ENCODE data around the gene ZNF546. TPM values are rescaled to one million over a fixed set of nuclear protein-coding genes. Genes with fewer than 3 reads are reported as not detected.
"Not testable (repeated sequence)": the region's sequence is repeated elsewhere in the genome, so short reads cannot be mapped to it uniquely, and the experiment has no call there.

Gene ZNF546
- total and polyA plus RNA-seq, 2 donors (not counting 3 experiments of a cell fraction or from before 2014, with no cell fraction given) = 1.0 to 4.3 TPM

DNA sequence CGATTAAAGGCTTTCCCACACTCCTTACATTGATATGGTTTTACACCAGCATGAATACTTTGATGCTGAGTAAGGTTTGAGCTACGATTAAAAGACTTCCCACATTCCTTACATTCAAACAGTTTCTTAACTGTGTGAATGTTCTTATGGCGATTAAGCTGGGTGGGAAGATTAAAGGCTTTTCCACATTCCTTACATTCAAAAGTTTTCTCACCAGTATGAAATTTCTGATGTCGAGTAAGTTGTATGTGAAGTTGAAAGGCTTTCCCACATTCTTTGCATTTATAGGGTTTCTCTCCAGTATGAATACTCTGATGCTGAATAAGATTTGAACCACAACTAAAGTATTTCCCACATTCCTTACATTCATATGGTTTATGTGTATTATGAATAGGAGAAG lies 39.1 kb downstream of the ZNF546 start:
- Histone ChIP-seq H2AFZ (ENCODE audit: low read depth, low read length) (no peak overlapping the region), H3K4me1 (ENCODE audit: control insufficient read depth, extremely low read depth, insufficient read depth, low read length) (no peaks in the 10 kb centered on the region), H3K9ac (replicated peaks; ENCODE audit: extremely low read depth, insufficient read depth, low read length) (no peak overlapping the region), H3K9me3 (replicated peaks; ENCODE audit: control insufficient read depth, insufficient read depth, low read length) (peaks cover 30% of the 10 kb centered on the region), H3K4me3 (replicated peaks in 1 of 3; ENCODE audit: insufficient read depth in 1 of 3, low read depth in 1 of 3, low read length in 3 of 3) (no peak overlapping the region), H3K36me3 (ENCODE audit: control insufficient read depth in 2 of 2, extremely low read depth in 1 of 2, insufficient read depth in 2 of 2, low read length in 2 of 2) (no peaks in the 10 kb centered on the region), H4K20me1 (replicated peaks; ENCODE audit: control insufficient read depth, extremely low read depth, insufficient read depth, low read length) (no peaks in the 10 kb centered on the region), H3K4me2 (ENCODE audit: insufficient read depth, low read length) (no peak overlapping the region), H3K27me3 (ENCODE audit: control insufficient read depth in 2 of 2, insufficient read depth in 2 of 2, low read length in 2 of 2) (no peaks in the 10 kb centered on the region), H3K27ac (ENCODE audit: insufficient read depth, low read depth, low read length) (no peak overlapping the region), H3K79me2 (ENCODE audit: control insufficient read depth, insufficient read depth, low read length) (no peaks in the 10 kb centered on the region), H3K9me1 (replicated peaks; ENCODE audit: control insufficient read depth, extremely low read depth, insufficient read depth, low read length) (no peaks in the 10 kb centered on the region)
- dilution Hi-C loops (cut with MboI; ENCODE audit: extremely low pct_ligation_motif_present, low sequenced_read_pairs) (no loop called here), intact Hi-C loops (cut with micrococcal nuclease) (no loop called here)
- ChIA-PET CTCF (no interaction called here), POLR2A (no interaction called here)
- no TSS peak for BruUV-seq (replicated peaks)
- TF ChIP-seq EZH2 (IDR thresholded peaks at IDR 0.05; ENCODE audit: borderline replicate concordance, low read depth, low read length, severe bottlenecking) (no peak), MYC (IDR thresholded peaks at IDR 0.05; ENCODE audit: low read depth, low read length) (no peak), FOS (IDR thresholded peaks at IDR 0.05; ENCODE audit: borderline replicate concordance, insufficient read depth, low read length) (no peak), POLR2A (IDR thresholded peaks at IDR 0.05; ENCODE audit: low read depth, low read length) (no peak)
- FAIRE-seq = no peak
- DNase-seq (ENCODE audit: low read depth, low spot score) = no peak

DNA sequence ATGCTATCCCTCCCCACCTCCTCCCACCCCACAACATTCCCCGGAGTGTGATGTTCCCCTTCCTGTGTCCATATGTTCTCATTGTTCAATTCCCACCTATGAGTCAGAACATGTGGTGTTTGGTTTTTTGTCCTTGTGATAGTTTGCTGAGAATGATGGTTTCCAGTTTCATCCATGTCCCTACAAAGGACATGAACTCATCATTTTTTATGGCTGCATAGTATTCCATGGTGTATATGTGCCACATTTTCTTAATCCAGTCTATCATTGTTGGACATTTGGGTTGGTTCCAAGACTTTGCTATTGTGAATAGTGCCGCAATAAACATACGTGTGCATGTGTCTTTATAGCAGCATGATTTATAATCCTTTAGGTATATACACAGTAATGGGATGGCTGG lies 41.2 kb downstream of the ZNF546 start:
- FAIRE-seq; intact Hi-C loops (cut with micrococcal nuclease); H3K9me1 ChIP-seq (replicated peaks; ENCODE audit: control insufficient read depth, extremely low read depth, insufficient read depth, low read length); H3K4me2 ChIP-seq (ENCODE audit: insufficient read depth, low read length); H3K79me2 ChIP-seq (ENCODE audit: control insufficient read depth, insufficient read depth, low read length); H3K27ac ChIP-seq (ENCODE audit: insufficient read depth, low read depth, low read length); CTCF ChIA-PET; DNase-seq (ENCODE audit: low read depth, low spot score); H3K9ac ChIP-seq (replicated peaks; ENCODE audit: extremely low read depth, insufficient read depth, low read length); dilution Hi-C loops (cut with MboI; ENCODE audit: extremely low pct_ligation_motif_present, low sequenced_read_pairs); H3K27me3 ChIP-seq (ENCODE audit: control insufficient read depth in 2 of 2, insufficient read depth in 2 of 2, low read length in 2 of 2); H3K4me3 ChIP-seq (replicated peaks in 1 of 3; ENCODE audit: insufficient read depth in 1 of 3, low read depth in 1 of 3, low read length in 3 of 3); H2AFZ ChIP-seq (ENCODE audit: low read depth, low read length); BruUV-seq (replicated peaks); H4K20me1 ChIP-seq (replicated peaks; ENCODE audit: control insufficient read depth, extremely low read depth, insufficient read depth, low read length); H3K4me1 ChIP-seq (ENCODE audit: control insufficient read depth, extremely low read depth, insufficient read depth, low read length); H3K36me3 ChIP-seq (ENCODE audit: control insufficient read depth in 2 of 2, extremely low read depth in 1 of 2, insufficient read depth in 2 of 2, low read length in 2 of 2); POLR2A ChIA-PET: not testable (repeated sequence)
- H3K9me3 ChIP-seq (replicated peaks; ENCODE audit: control insufficient read depth, insufficient read depth, low read length) = peaks cover 29% of the 10 kb centered on the region

DNA sequence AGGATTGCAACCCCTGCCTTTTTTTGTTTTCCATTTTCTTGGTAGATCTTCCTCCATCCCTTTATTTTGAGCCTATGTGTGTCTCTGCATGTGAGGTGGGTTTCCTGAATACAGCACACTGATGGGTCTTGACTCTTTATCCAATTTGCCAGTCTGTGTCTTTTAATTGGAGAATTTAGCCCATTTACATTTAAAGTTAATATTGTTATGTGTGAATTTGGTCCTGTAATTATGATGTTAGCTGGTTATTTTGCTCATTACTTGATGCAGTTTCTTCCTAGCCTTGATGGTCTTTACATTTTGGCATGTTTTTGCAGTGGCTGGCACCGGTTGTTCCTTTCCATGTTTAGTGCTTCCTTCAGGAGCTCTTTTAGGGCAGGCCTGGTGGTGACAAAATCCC lies 44.9 kb downstream of the ZNF546 start:
- BruUV-seq (replicated peaks); H3K9me3 ChIP-seq (replicated peaks; ENCODE audit: control insufficient read depth, insufficient read depth, low read length); dilution Hi-C loops (cut with MboI; ENCODE audit: extremely low pct_ligation_motif_present, low sequenced_read_pairs); H3K4me1 ChIP-seq (ENCODE audit: control insufficient read depth, extremely low read depth, insufficient read depth, low read length); H3K4me2 ChIP-seq (ENCODE audit: insufficient read depth, low read length); H3K27ac ChIP-seq (ENCODE audit: insufficient read depth, low read depth, low read length); H3K79me2 ChIP-seq (ENCODE audit: control insufficient read depth, insufficient read depth, low read length); POLR2A ChIA-PET; FAIRE-seq; H3K27me3 ChIP-seq (ENCODE audit: control insufficient read depth in 2 of 2, insufficient read depth in 2 of 2, low read length in 2 of 2); H2AFZ ChIP-seq (ENCODE audit: low read depth, low read length); H3K4me3 ChIP-seq (replicated peaks in 1 of 3; ENCODE audit: insufficient read depth in 1 of 3, low read depth in 1 of 3, low read length in 3 of 3); H3K36me3 ChIP-seq (ENCODE audit: control insufficient read depth in 2 of 2, extremely low read depth in 1 of 2, insufficient read depth in 2 of 2, low read length in 2 of 2); H4K20me1 ChIP-seq (replicated peaks; ENCODE audit: control insufficient read depth, extremely low read depth, insufficient read depth, low read length); intact Hi-C loops (cut with micrococcal nuclease); H3K9ac ChIP-seq (replicated peaks; ENCODE audit: extremely low read depth, insufficient read depth, low read length); CTCF ChIA-PET; DNase-seq (ENCODE audit: low read depth, low spot score); H3K9me1 ChIP-seq (replicated peaks; ENCODE audit: control insufficient read depth, extremely low read depth, insufficient read depth, low read length): not testable (repeated sequence)

All from endothelial cell of umbilical vein (primary cell).